ENCODE measurements around the gene TEX28.
"Not testable (repeated sequence)": the region's sequence is repeated elsewhere in the genome, so short reads cannot be mapped to it uniquely, and the experiment has no call there.

TEX28 gene

GRCh38 chrX:154302998-154303397 lies 8.1 kb upstream of the TEX28 start:
- H3K4me1 Mint-ChIP-seq, result peaks cover 17% of the 10 kb centered on the region
- not testable (repeated sequence) for H3K9me3 Mint-ChIP-seq; ATAC-seq; H3K4me3 Mint-ChIP-seq; H3K27me3 Mint-ChIP-seq; DNase-seq; H3K36me3 Mint-ChIP-seq (ENCODE audit: low read depth); H3K27ac Mint-ChIP-seq

- H3K4me3 Mint-ChIP-seq, result no peak overlapping the region
- peaks cover 3% of the 10 kb centered on the region for H3K27me3 Mint-ChIP-seq
- H3K4me1 Mint-ChIP-seq, result peaks cover 14% of the 10 kb centered on the region
- no peaks in the 10 kb centered on the region for H3K9me3 Mint-ChIP-seq
- ATAC-seq, result no peak
- no peak for DNase-seq
- no peak overlapping the region for H3K27ac Mint-ChIP-seq
- H3K36me3 Mint-ChIP-seq (ENCODE audit: low read depth), result no peaks in the 10 kb centered on the region
These were observed 5.9 kb upstream of the TEX28 start for GRCh38 chrX:154300816-154301215.

DNA sequence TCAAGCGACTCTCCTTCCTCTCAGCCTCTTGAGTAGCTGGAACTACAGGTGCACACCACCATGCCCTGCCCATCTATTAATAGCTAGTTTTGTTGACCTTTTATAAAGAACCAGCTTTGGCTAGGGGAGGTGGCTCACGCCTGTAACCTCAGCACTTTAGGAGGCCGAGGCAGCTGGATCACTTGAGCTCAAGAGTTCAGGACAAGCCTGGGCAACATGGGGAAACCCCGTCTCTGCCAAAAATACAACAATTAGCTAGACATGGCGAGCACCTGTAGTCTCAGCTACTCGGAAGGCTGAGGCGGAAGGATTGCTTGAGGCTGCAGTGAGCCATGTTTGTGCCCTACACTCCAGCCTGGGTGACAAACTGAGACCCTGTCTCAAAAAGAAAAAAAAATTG lies 3.4 kb upstream of the TEX28 start:
- Mint-ChIP-seq H3K4me3 (no peak overlapping the region), H3K36me3 (ENCODE audit: low read depth) (no peaks in the 10 kb centered on the region), H3K4me1 (peaks cover 10% of the 10 kb centered on the region), H3K27me3 (peaks cover 3% of the 10 kb centered on the region), H3K27ac (no peak overlapping the region), H3K9me3 (no peaks in the 10 kb centered on the region)
- ATAC-seq (no peak), DNase-seq (no peak)

- H3K27ac Mint-ChIP-seq, result no peak overlapping the region
- H3K9me3 Mint-ChIP-seq, result no peaks in the 10 kb centered on the region
- ATAC-seq, result no peak
- peaks cover 10% of the 10 kb centered on the region for H3K4me1 Mint-ChIP-seq
- H3K27me3 Mint-ChIP-seq, result no peaks in the 10 kb centered on the region
- DNase-seq, result no peak
- no peaks in the 10 kb centered on the region for H3K36me3 Mint-ChIP-seq (ENCODE audit: low read depth)
- H3K4me3 Mint-ChIP-seq, result no peak overlapping the region
These were observed 1.8 kb upstream of the TEX28 start for GRCh38 chrX:154296731-154297130.

- no peak for ATAC-seq
- H3K9me3 Mint-ChIP-seq, result no peaks in the 10 kb centered on the region
These were observed 863 bp upstream of the TEX28 start, which contains the start of gene TKTL1 for GRCh38 chrX:154295664-154296310. TSS of gene TKTL1 (plus strand) at chrX:154295795. CDS start at chrX:154295860, 65 bp downstream.

GRCh38 chrX:154286406-154286805 lies 8.5 kb downstream of the TEX28 start:
- H3K4me3 Mint-ChIP-seq; H3K36me3 Mint-ChIP-seq (ENCODE audit: low read depth); DNase-seq; H3K27me3 Mint-ChIP-seq; H3K4me1 Mint-ChIP-seq; ATAC-seq; H3K9me3 Mint-ChIP-seq; H3K27ac Mint-ChIP-seq: not testable (repeated sequence)

More at GRCh38 chrX:154295664-154296310, 863 bp upstream of the TEX28 start, which contains the start of gene TKTL1:
- no peak for DNase-seq
- H3K27ac Mint-ChIP-seq, result no peak within 1 kb of the TSS
- H3K27me3 Mint-ChIP-seq, result no peaks in the 10 kb centered on the region
- H3K36me3 Mint-ChIP-seq (ENCODE audit: low read depth), result no peaks in the 10 kb centered on the region
- H3K4me3 Mint-ChIP-seq, result no peak within 1 kb of the TSS
- peaks cover 10% of the 10 kb centered on the region for H3K4me1 Mint-ChIP-seq

DNA sequence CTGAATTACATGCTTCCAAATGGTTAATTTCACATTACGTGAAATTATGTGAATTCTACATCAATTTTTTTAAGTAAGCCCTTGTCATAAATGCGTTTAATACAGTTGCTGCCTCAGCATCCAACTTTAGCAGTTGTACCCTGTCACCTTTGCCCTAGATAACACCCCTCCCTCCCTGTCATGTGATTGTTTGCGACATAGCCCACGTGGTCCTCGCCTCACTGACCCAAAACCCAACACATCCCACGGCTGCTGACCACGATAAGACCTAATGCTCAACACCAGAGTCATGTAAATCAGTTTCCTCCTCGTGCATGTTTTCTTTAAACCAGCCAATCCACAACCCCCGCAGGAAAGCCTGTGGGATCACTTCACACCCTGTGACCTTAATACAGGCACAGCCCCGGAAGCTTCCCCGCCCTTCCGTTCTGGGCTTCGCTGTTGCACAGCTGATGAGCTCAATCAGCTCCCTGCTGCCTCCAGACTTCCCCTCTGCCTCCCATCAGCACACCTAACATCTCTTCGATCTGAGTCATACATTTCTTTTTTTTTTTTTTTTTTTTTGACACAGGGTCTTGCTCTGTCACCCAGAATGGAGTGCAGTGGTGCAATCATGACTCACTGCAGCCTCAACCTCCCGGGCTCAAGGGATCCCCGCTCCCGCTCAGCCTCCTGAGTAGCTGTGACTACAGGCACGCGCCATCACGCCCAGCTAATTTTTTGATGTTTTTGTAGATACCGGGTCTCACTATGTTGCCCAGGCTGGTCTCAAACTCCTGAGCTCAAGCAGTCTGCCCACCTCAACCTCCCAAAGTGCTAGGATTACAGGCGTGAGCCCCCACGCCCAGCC lies 10.2 kb downstream of the TEX28 start:
- not testable (repeated sequence) for H3K27ac Mint-ChIP-seq; H3K9me3 Mint-ChIP-seq; DNase-seq; H3K4me3 Mint-ChIP-seq; H3K4me1 Mint-ChIP-seq; H3K36me3 Mint-ChIP-seq (ENCODE audit: low read depth); H3K27me3 Mint-ChIP-seq
- ATAC-seq, result peak; percentile 100

GRCh38 chrX:154269245-154269644 lies 25.7 kb downstream of the TEX28 start:
- H3K27me3 Mint-ChIP-seq; H3K36me3 Mint-ChIP-seq (ENCODE audit: low read depth); H3K9me3 Mint-ChIP-seq; ATAC-seq; H3K4me1 Mint-ChIP-seq; DNase-seq; H3K4me3 Mint-ChIP-seq; H3K27ac Mint-ChIP-seq: not testable (repeated sequence)

- H3K36me3 Mint-ChIP-seq (ENCODE audit: low read depth); H3K4me3 Mint-ChIP-seq; H3K9me3 Mint-ChIP-seq; DNase-seq; H3K27ac Mint-ChIP-seq; ATAC-seq; H3K27me3 Mint-ChIP-seq; H3K4me1 Mint-ChIP-seq: not testable (repeated sequence)
These were observed 31.9 kb downstream of the TEX28 start for GRCh38 chrX:154263072-154263471.

DNA sequence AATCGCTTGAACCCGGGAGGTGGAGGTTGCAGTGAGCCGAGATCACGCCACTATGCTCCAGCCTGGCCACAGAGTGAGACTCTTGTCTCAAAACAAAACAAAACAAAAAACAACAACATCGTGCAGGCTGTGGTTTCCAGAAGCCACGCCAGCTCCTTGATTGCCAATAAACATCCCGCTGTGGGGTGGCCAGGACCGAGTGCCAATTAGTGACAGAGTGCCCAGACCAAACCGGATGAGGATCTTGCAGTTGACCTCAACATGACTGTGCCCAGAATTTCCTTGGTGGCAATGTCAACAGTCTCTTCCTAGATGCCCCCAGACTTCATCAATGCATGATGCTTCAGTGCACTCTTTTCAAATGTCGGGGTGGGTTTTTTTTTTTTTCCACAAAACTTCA lies 36.2 kb downstream of the TEX28 start:
- not testable (repeated sequence) for H3K4me3 Mint-ChIP-seq; H3K4me1 Mint-ChIP-seq; ATAC-seq; H3K9me3 Mint-ChIP-seq; H3K36me3 Mint-ChIP-seq (ENCODE audit: low read depth); DNase-seq; H3K27ac Mint-ChIP-seq; H3K27me3 Mint-ChIP-seq

DNA sequence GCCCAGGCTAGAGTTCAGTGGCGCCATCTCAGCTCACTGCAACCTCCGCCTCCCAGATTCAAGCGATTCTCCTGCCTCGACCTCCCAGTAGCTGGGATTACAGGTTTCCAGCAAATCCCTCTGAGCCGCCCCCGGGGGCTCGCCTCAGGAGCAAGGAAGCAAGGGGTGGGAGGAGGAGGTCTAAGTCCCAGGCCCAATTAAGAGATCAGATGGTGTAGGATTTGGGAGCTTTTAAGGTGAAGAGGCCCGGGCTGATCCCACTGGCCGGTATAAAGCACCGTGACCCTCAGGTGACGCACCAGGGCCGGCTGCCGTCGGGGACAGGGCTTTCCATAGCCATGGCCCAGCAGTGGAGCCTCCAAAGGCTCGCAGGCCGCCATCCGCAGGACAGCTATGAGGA lies 37.6 kb downstream of the TEX28 start, which contains the start of gene OPN1MW3:
OPN1MW3 (plus strand) TSS at position 301 of the 400 bp plus-strand sequence; CDS start at position 339, 38 bp downstream.
- H3K36me3 Mint-ChIP-seq (ENCODE audit: low read depth); H3K27ac Mint-ChIP-seq; H3K4me1 Mint-ChIP-seq; H3K4me3 Mint-ChIP-seq; DNase-seq; H3K9me3 Mint-ChIP-seq; H3K27me3 Mint-ChIP-seq; ATAC-seq: not testable (repeated sequence)

DNA sequence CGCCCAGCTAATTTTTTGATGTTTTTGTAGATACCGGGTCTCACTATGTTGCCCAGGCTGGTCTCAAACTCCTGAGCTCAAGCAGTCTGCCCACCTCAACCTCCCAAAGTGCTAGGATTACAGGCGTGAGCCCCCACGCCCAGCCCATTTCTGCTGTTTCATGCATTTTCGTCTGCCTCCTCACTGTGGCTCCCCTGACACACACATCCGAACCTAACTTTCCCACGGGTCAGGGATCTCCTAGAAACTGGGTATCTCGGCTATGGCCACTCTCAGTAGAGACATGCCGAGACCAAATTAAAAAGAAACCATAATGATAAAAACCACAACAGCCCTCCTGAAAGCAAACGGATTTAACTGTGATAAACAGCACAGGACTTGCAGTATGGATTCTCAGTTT lies 46.8 kb downstream of the TEX28 start:
- H3K9me3 Mint-ChIP-seq; H3K4me3 Mint-ChIP-seq; H3K27me3 Mint-ChIP-seq; H3K27ac Mint-ChIP-seq; DNase-seq; H3K36me3 Mint-ChIP-seq (ENCODE audit: low read depth); H3K4me1 Mint-ChIP-seq; ATAC-seq: not testable (repeated sequence)

DNA sequence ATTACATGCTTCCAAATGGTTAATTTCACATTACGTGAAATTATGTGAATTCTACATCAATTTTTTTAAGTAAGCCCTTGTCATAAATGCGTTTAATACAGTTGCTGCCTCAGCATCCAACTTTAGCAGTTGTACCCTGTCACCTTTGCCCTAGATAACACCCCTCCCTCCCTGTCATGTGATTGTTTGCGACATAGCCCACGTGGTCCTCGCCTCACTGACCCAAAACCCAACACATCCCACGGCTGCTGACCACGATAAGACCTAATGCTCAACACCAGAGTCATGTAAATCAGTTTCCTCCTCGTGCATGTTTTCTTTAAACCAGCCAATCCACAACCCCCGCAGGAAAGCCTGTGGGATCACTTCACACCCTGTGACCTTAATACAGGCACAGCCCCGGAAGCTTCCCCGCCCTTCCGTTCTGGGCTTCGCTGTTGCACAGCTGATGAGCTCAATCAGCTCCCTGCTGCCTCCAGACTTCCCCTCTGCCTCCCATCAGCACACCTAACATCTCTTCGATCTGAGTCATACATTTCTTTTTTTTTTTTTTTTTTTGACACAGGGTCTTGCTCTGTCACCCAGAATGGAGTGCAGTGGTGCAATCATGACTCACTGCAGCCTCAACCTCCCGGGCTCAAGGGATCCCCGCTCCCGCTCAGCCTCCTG lies 47.4 kb downstream of the TEX28 start:
- H3K27ac Mint-ChIP-seq; H3K4me1 Mint-ChIP-seq; H3K4me3 Mint-ChIP-seq; H3K27me3 Mint-ChIP-seq; H3K9me3 Mint-ChIP-seq; DNase-seq; H3K36me3 Mint-ChIP-seq (ENCODE audit: low read depth): not testable (repeated sequence)
- peak; percentile 98 for ATAC-seq

GRCh38 chrX:154239982-154240503 lies 54.9 kb downstream of the TEX28 start:
- H3K27ac Mint-ChIP-seq; H3K4me3 Mint-ChIP-seq; DNase-seq; ATAC-seq; H3K4me1 Mint-ChIP-seq; H3K36me3 Mint-ChIP-seq (ENCODE audit: low read depth); H3K9me3 Mint-ChIP-seq; H3K27me3 Mint-ChIP-seq: not testable (repeated sequence)
